NK-92 treated with Interleukin-12 subunit alpha and Interleukin-12 subunit beta, amount 100 ng/mL, for 24 hours (cell line): ENCODE results near the gene SRP72.
"Not testable (repeated sequence)": the region's sequence is repeated elsewhere in the genome, so short reads cannot be mapped to it uniquely, and the experiment has no call there.

ENCODE experiments used
- DNase-seq: peaks from one replicate; lab custom pipeline; 2025; lab: John Stamatoyannopoulos, UW

SRP72 gene

DNA sequence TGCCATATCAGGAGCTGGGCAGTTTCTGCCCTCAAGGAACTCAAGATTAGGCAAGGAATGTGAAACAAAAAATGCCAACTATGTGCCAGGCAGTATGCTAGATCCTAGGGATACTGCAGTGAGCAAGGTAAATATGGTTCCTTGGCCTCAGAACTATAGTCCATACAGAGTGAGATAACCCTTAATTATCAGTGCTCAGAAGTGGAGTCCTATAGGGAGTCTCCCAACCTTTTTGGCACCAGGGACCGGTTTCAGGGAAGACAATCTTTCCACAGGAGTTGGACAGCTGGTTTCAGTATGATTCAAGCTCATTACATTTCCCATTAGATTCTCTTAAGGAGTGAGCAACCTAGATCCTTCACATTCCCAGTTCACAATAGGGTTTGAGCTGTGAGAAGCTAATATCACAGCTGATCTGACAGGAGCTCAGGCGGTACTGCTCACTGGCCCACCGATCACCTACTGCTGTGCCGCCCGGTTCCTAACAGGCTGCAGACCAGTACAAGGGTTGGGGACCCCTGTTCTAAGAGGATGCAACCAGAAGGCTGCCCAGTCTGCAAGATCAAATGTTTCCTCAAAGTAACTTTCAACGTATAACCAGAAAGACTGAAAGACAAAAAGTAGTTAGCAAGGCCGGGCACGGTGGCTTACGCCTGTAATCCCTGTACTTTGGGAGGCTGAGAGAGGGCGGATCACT, 1.7 kb upstream of the SRP72 start:
- no peak for DNase-seq

DNA sequence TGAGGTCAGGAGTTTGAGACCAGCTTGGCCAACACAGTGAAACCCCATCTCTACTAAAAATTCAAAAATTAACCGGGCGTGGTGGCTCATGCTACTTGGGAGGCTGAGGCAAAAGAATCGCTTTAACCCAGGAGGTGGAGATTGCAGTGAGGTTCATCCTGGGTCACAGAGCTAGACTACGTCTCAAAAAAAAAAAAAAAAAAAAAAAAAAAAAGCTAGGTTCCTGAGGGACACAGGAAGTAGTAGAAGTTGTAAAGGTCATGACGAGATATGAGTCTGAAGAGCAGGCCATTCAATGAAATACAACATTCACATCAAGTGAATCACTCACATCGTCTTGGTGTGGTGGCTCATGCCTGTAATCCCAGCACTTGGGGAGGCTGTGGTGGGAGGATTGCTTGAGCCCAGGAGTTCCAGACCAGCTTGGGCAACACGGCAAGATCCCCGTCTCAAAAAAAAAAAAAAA, 1.1 kb upstream of the SRP72 start:
- not testable (repeated sequence) for DNase-seq

DNA sequence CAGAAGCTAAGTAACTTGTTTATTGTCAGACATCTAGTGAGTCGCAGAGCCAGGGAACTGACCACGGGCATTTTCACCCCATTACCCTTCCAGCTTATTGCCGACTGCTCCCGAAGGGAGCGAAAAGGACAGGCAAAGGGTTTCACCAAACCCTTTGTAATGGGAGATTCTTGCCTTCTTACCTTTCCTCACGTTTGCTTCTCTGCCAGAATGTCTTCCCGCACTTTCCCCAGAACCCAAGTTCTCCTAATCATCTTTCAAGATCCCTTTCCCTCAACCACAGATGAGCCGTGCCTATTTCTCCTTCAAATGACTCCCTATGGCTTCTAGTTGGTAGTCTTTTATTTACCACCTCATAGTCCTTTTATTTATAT, 520 bp upstream of the SRP72 start:
- peak; percentile 1 for DNase-seq

DNA sequence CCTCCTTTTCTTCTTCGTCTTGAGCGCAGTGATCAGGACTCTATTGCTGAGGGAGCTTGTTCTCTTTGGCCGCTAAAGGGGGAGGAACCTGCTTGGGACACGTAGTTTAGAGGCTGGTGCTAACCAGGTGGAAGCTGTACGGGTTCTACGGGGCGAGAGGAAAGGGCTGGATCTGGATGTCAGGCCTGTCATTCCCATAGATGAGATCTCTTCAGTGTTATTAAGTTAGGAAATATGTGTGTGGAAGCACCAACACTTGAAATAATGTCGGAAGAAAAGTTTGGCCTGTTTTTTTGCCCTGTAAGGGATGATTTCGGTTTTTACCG, 643 bp downstream of the SRP72 start:
- no peak for DNase-seq

DNA sequence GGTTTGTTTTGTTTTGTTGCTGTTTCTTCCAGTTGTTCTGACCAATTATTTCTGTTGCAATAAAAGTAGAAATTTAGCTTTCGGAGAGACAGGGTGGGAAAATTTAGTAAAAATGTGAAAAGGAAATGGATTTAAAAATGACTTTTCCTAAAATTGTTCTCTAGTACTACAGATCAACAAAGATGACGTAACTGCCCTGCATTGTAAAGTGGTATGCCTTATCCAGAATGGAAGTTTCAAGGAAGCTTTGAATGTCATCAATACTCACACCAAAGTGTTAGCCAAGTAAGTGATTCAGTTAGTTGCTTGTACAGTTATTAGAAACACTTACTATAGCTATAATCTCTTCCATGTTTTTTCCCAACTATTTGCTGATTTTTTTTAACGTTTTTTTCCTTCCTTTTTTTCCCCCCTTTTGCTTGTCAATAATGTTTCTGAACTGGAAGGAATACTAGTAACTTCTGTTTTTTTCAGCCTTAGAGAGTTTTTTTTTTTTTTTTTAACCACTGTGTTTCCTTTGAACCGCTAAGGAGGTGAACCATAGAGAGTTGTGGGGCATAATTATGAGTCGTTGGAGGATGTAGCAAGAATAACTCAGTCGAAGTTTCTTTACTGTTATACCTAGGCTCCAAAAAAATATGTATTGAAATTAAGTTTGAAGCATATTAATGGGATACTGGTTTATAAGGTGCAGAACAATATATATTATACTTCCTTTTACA, 2.2 kb downstream of the SRP72 start:
- no peak for DNase-seq

DNA sequence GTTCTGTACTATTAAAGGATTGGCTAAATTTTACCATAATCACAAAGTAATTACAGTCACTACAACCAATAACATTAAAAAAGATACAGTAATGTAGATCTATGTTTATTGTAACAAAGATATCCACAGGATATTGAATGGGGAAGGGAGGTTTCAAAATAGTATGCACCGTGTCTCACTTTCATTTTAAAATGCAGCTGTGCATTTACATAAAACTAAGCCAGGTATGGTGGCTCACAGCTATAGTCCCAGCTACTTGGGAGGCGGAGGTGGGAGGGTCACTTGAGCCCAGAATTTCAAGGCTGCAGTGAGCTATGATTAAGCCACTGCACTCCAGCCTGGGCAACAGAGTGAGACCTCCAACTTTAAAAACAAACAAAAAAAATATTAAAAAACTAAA, 8.5 kb downstream of the SRP72 start:
- no peak for DNase-seq

DNA sequence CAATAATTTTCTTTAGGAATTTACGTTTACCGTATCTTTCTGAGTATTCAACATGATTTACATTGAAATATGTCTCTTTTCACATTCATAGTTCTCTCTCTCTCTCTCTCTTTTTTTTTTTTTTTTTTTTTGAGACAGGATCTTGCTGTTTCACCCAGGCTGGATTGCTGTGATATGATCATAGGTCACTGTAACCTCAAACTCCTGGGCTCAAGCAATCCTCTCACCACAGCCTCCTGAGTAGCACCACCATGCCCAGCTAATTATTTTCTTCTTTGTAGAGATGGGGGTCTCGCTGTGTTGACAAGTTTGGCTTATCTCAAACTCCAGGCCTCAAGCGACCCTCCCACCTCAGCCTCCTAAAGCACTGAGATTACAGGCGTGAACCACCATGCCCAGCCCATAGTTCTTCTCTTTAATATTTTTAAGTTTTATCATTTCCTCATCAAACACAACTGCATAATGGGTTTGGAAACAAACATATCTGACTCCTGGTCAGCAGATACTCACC, 9.8 kb downstream of the SRP72 start:
- DNase-seq, result no peak

DNA sequence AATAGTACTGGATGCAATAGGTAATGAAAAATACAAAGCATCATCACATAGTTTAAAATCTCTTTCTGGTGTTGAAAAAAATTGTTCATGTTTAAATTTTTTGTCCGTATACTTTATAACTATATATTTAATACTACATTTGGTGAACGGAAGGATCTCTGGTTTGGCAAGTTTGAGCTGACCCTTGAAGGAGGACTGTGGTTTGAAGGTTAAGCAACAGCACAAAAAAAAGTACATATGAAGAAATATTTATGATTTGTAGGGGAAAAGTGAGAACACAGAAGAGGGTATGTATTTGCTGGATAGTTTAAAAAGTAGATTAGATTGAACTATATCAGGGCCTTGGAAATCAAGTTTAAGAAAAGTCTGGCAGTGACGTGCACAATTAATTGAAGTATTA, 13.3 kb downstream of the SRP72 start:
- no peak for DNase-seq

DNA sequence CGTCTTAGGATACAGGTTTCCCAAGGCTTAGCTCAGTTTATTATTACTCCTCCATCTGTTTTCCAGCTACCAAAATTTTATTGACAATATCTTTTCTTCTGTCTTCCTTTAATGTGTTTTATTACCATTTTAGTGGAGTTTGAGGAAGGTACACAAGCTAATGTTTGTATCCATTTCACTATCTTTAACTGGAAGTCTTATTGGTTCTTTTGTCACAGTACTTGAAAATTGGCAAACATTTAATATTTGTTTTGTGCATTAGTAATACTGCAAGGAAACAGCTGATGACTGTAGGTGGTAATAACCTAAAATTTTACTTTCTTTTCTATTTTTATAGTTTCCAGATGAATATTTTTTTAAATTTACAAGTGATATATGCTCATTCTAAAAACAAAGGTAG, 28.8 kb downstream of the SRP72 start:
- no peak for DNase-seq

DNA sequence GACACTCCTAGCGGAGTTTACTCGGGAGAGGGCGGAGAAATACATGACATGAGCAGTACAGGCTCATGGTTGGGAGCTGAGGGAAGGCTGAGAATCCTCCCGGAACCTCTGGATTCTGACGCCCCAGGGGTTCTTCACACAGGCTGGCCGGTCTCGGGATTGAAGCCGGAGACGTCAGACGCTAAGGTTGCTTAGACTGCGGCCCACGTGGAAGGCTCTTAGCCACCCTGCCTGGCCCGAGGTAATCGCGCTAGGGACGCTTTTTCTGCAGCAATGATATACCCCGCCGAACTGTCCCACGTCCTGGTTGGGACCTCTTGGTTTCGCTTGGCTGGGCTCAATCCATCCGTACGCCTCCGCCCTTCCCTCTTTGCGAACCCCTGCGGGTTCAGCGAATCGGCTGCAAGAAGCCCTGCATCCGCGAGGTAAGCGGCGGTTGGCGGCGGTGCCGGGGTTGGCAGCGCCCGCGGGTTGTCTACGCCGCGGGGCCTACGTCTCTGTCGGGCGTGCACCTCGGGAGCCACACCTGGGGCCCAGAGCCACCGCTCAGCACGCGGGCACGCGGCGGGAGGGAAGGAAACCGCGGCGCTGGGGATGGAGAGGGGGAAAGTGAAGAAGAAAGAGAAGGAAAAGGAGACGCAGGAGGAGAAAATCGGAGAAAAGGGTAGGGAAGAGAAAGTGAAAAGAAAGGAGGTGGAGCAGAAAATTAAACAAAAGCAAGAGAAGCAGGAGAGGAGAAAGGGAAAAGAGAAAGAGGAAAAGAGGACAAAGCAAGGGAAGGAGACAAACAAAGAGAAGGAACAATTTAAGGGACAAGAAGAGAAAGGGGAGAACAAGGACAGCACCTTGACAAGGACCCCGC, 38.1 kb downstream of the SRP72 start, which contains the start of gene ARL9:
ARL9 (plus strand) TSS at position 523 of the 862 bp plus-strand sequence; CDS start at position 595, 72 bp downstream.
- DNase-seq, result no peak

DNA sequence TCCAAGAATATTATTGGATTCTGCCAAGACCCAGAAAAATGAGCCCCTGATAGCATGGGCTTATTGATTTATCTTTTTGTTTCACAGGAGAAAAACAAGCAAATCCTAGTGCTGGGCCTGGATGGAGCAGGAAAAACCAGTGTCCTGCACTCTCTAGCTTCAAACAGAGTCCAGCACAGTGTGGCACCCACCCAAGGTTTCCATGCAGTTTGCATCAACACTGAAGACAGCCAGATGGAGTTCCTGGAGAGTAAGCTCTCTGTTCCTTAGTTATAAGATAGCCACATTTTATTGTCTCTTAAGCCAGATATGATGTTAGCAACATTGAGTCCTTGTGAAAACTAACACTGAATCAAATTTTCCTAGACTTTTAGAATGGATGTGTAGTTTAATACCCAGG, 43.7 kb downstream of the SRP72 start:
- DNase-seq, result no peak

DNA sequence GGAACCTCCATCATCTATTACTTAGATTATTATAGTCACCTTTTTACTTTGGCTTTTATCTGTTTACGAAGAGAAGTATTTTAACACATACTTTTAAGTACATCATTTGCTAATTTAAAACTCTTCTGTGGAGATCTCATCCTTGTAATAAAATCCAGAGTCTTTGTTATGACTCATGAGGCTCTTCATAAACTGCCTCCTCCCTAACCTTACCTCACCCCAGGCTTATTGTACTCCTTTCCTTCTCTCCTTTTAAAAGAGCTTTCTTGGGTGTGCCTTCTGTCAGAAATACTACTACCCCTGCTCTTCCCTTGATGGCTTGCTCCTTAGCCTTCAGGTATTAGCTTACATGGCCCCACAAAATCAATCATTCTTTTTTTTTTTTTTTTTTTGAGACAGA, 44.7 kb downstream of the SRP72 start:
- DNase-seq, result no peak

DNA sequence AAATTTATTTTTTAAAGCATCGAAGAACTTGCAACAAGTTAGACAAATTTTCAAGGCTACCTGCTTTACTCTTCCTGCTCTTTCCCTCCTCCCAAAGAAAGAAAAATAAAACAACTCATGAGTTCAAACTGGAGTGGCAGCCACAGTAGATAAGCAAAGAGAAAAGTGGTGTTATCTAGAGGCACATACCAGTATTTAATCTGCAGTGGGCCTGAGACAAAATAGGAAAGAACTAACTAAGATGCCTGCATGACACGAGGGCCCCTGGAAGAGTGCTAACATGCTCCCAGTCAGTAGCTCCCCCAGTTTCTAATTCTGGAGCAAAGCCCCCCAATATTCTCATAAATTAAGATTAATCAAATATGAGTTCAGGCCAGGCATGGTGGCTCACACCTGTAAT, 46.1 kb downstream of the SRP72 start:
- no peak for DNase-seq

DNA sequence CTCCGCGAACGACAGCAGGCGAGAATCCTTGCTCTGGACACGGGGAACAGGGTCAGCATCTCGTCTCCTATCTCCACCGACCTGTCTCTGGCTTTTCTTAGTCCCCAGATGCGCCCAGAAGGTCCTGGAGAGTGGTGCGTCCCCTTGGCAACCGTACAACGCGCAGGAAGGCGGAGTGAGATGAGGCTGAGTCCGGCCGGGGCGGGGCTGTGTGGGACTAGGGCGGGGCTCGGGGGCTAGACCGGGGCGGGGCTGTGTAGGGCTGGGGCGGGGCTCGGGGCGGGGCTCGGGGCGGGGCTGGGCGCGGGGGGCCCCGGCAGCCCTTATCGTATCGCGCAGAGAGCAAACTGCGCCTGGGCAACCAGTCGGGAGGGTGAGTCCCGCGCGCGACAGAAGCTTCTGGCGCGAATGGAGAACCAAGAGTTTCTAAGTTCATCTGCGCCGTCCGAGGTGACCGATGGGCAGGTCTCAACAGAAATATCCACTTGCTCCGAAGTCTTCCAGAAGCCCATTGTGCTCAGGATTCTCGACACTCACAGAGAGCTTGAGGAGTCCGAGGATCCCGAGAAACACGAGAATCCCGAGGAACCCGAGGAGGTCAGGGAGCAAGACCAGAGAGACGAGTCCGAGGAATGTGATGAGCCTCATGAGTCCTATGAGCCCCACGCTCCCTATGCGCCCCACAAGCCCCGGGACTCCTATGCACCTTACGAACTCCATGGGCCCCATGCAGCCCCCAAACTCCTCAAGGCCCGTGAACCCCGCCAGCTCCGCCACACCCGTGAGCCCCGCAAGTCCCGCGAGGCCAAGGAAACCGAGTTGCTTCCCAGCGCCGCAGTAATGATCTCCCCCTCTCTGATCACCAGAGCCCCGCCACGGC, 63.1 kb downstream of the SRP72 start:
- DNase-seq, result no peak

DNA sequence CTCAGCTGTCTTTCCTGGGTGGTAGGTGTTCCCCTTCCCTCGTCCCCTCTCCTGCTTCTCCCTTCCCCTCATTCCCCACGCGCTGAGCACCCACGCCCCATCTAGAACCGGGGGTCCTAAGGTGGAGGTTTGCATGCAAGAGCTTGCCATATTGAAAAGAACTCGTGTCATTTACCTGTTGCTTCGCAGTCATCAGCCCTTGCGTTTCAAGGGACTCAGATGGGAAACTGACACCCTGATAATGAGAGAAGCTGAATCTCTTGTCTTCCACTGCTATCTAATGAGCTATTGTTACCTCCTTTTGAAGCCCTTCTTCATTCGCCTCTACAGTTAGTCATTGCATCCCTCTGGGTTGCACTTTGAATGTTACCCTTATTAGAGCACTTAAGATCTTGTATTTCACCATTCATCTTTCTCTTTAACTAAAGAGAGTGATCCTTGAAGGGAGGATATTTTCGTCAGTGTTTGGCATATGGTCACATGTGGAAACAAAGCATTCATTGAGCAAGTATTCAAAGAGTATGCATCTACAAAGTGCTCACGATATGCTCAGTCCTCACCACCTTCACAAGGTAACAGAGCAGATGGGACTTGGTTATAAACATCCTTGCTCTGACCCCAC, 63.8 kb downstream of the SRP72 start:
- no peak for DNase-seq

DNA sequence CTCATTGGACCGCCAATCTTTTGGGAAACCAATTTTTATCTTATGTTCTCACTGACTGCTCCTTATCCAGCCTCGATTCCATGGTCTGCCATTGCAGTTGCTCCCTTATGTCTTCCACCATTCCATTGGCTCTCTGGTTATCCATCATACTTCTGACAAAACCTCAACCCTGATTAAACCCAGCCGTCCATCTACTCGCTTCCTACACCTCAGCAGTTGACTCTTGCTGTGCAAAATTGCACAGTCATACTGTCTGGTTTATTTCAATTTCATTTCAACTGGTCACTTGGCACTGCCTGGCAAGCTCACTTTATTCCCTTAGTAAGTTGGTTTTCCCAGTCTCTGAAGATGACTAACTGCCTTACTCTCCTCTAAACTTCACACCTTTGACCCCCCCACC, 64.4 kb downstream of the SRP72 start:
- DNase-seq, result no peak

DNA sequence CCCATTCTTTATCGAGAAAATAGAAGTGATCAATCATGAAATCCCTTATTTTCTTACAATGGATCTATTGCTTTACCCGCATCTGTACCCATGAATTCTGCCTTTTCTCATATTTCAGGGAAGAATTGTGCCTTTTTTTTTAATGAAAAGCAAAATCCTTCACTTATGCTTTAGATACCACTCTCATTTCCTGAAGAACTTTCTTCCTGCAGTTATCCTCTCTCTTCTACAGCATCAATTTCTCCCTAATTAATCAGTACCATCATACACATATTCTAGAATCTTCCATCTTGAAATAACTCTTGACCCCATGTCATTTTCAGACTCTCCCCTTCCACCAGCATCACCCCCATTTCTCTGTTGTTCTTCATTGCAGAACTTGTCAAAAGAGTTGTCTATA, 64.8 kb downstream of the SRP72 start:
- no peak for DNase-seq

DNA sequence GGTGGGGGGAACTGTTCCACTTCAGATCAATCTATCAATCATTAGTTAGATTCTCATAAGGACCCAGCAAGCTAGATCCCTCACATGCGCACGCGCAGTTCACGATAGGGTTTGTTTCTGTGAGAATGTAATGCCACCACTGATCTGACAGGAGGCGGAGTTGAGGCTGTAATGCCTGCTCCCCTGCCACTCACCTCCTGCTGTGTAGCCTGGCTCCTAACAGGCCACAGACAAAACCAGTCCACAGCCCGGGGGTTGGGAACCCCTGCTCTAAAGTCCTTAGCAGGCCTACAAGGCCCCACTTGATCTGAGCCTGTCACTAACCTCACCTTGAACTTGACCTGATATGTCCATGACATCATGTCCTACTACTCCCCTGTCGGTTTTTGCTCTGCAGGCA, 68.5 kb downstream of the SRP72 start:
- DNase-seq, result no peak

DNA sequence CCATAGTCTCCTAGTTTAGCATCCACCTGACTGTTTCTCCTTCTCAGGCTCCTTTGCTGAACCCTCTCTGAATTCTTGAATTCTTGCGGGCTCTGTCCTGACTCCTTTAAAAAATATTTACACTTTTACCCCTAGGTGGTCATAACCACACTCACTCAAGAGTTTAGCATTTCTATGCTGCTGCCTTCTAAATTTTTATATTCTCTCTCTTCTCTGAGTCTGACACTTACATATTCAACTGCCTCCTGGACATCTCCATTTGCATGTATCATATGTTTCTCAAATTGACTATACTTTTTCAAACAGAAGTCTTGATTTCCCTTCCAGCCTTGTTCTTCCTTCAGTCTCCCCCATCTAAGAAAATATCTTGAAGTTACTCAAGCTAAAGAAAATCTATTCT, 69.7 kb downstream of the SRP72 start:
- no peak for DNase-seq

DNA sequence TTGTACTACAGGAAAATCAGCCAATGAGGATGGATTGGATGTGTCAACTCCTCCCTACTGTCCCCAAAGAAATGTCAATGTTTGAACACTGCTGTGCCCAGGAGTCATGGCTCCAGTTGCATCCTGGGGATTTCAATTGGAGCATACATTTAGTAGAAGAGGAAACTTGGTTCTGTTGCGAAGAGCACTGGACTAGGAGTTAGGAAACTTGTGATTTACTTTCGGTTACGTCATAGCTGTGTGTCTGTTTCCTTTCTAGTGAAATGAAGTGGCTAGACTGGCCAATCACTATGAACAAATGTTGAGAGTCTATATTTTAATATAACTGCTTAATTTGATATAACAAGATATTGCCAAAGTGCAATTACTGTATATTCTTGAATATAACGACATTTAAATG, 73.4 kb downstream of the SRP72 start:
- no peak for DNase-seq

DNA sequence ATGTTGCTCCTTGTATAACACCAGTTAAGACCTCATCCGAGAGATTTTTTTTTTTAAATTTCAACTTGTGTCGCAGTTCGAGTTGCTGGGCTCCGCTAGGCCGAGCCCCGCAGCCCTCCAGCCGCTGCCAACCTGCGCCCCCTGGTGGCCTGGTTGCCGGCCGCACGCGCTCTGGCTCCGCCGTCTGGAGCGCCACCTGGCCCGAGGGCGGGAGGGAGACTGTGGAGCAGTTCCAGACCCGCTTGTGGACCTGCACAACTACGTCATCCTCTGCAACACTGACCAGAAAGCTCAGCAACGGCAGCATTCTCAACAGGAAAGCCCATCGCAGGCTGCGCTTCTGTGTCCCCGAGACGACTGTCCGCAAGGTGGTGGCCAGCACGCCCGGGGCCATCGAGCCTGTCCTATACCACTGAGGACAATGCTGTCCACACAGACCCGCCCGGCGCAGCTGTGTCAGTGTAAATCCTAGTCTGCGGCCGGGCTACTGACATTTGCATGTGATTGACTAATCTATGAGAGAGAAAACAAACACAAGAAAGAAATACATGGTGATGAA, 77.2 kb downstream of the SRP72 start:
- peak; percentile 39 for DNase-seq
